ENCODE data around the gene TMEM205.
"Not testable (repeated sequence)": the region's sequence is repeated elsewhere in the genome, so short reads cannot be mapped to it uniquely, and the experiment has no call there.

TMEM205 gene

GRCh38 chr19:11346104-11346940 lies at the start of gene TMEM205, which contains the start of gene CCDC159:
TSS of gene TMEM205 (minus strand) at chr19:11346268. CDS start at chr19:11345619, 649 bp downstream.
TSS of gene CCDC159 (plus strand) at chr19:11346519. CDS start at chr19:11346607, 88 bp downstream.
- DNase-seq (ENCODE audit: low read depth), result peak; percentile 96

GRCh38 chr19:11390933-11391680 lies 45.0 kb upstream of the TMEM205 start:
- DNase-seq (ENCODE audit: low read depth), result no peak

GRCh38 chr19:11390359-11390758 lies 44.3 kb upstream of the TMEM205 start:
- no peak for DNase-seq (ENCODE audit: low read depth)

DNA sequence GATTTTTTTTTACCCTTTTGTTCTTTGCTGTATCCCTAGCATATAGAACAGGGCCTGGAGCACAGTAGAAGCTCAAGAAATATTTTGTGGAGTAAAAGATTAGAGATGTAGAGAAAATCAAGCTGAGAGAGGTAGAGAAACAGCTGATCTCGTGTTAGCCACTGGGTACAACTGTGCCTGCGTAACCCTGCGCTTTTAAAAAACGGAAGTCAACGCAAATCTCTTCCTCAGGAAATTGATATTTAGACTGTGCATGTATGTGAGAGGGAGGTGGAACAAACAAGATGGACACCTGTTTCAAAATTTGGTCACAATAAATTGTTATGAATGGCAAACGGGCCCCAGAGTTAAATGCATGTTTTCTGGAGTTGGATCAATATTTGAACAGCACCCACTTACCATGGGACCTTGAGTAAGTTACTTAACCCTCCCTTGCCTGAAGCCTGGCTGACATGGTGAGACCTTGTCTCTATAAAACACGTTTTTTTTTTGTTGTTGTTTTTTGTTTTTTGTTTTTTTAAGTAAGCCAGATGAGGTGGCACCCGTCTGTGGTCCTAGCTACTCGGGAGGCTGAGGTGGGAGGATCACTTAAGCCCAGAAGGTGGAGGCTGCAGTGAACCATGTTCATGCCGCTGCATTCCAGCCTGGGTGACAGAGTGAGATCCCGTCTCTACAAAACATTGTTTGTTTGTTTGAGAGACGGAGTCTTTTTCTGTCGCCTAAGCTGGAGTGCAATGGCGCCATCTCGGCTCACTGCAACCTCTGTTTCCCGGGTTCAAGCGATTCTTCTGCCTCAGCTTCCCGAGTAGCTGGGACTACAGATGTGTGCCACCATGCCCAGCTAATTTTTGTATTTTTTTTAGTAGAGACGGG lies 41.3 kb upstream of the TMEM205 start:
- DNase-seq (ENCODE audit: low read depth), result no peak

GRCh38 chr19:11384778-11385129 lies 38.7 kb upstream of the TMEM205 start:
- no peak for DNase-seq (ENCODE audit: low read depth)

DNA sequence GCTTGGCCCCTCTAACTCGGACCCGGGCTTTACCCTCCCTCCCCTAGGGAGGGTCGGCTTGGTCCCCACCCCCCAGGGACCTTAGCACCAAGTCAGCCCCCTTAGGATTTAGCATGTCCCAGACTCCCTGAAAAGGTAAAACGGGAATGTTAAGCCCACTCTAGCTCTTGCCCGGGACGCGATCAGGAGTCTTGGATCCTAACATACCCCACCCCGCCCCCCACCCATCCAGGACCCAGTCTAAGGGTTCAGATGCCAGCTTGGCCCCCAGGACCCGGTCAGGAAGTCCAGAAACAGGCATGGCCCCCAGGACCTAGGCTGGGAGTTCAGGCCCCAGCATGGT lies 37.6 kb upstream of the TMEM205 start:
- DNase-seq (ENCODE audit: low read depth), result no peak

DNA sequence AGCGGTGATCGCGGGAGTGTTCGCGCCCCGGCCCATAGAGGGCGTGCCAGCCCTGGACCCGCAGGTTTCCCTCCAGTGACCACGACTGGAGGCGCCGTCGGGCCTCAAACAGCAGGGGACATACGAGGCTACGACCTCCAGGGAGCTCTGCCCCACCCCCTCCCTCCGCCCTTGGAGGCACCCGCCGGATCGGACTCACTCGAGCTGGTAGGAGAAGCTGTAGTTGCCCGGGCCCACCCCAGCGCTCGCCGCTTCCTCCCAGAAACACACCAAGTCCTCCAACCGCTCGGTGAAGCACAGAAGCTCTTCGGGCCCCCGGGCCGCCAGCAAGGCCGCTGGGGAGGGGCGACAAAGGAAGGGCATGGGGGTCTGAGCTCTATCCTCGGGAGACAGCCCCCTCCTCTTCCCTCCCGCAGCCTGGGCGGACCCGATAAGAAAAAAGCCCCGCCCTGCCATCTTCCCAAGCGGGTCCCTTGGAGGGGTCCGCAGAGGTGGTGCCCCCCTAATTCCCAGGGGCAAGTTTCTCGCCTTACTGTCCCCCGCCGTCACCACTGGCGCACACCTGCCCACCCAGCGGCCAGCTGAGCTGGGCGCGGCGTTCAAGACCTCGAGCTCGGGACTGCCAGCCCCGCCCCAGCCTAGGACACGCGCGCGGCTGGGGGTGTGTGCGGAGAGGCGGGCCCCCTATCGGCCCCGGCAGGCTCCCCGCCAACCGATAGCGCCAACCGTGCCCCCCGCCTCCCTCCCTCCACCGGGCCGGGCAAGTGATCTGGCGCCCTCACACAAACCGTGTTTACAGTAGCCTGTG lies 37.0 kb upstream of the TMEM205 start:
- DNase-seq (ENCODE audit: low read depth), result peak; percentile 13

DNA sequence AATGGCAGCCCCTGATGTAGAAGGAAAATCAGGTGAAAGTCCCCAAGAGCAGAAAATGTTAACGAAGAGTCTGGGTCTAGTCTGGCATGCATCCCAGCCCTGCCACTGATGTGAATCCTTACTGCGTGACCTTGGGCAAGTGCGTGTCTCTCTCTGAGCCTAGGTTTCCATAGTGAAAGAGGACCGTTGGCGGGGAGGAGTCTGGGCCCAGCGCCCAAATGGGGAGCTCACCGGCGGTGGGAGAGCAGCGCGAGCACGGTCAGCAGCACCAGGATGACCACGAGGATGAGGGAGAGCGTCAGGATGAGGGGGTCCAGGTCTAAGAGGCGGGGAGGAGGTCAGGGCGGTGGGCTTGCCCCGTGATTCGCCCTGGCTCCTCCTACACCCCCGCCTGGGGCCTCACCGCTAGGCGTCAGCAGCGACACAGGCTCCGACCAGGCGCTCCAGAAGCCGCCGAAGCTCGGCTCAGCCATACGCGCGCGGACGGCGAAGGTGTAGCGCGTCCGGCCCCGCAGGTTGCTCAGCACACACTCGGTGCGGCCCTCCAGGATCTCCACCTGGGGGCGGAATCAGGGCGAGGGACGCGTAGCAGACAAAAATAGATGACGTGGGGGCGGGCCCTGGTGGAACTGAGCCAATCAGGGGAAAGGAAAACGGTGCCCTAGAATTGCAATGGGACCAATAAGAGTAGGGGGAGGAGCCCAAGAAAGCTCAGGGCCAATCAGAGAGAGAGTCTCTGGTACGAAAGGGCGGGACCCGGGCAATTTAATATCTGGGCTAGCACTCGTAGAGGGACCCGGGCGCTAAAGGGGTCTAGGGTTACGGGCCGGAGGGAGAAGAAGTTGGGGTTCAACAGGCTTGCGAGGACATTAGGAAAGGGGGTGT lies 34.8 kb upstream of the TMEM205 start:
- DNase-seq (ENCODE audit: low read depth), result peak; percentile 95

- no peak for DNase-seq (ENCODE audit: low read depth)
These were observed 33.8 kb upstream of the TMEM205 start for GRCh38 chr19:11379857-11380350.

- not testable (repeated sequence) for DNase-seq (ENCODE audit: low read depth)
These were observed 33.3 kb upstream of the TMEM205 start for GRCh38 chr19:11379269-11379845.

GRCh38 chr19:11378319-11379189 lies 32.5 kb upstream of the TMEM205 start:
- no peak for DNase-seq (ENCODE audit: low read depth)

- no peak for DNase-seq (ENCODE audit: low read depth)
These were observed 31.7 kb upstream of the TMEM205 start for GRCh38 chr19:11377756-11378155.

DNA sequence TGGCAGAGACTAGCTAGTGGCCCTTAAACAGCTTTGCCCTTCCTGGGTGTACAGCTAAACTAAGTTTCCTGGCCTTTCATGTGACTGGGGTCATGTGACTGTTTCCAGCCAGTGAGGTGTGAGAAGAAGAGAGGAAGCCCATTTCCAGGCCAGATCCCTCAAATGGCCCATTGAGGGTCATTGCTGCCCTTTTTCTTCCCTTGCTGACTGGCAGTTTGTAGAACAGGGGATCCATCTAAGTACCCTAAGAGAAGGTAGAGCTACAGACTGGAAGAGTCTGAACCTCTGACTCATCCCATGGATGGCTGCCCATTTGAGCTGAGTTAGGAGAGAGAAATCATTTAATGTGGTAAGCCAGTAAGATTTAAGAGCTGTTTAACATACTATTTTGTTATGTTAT lies 31.2 kb upstream of the TMEM205 start:
- DNase-seq (ENCODE audit: low read depth), result no peak

DNA sequence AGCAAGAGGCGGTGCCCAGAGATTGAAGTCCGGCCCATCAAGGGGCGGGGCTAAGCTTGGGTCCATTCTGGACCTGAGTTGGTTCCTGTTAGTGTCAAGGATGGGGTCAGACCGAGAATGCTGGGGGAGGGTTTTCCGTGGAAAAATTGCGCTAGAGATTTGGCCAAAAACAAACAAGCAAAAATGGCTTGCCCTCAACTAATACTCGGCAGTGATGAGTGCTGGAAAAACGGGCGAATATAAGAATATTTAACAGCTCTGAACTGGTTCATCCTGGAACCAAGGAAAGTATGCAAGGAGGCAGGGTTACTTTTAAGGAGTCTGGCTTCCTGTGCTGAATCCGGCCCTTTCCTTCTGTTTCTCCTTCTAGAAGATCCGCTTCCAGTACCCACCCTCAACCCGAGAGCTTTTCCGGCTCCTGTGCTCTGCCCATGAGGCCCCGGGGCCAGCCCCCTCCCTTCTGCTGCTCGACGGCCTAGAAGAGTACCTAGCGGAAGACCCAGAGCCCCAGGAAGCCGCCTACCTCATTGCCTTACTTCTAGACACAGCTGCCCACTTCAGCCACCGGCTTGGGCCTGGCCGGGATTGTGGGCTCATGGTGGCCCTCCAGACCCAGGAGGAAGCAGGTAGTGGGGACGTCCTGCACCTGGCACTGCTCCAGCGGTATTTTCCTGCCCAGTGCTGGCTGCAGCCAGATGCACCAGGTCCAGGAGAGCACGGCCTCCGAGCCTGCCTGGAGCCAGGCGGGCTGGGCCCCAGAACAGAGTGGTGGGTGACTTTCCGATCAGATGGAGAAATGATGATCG lies 29.3 kb upstream of the TMEM205 start:
- peak; percentile 65 for DNase-seq (ENCODE audit: low read depth)

GRCh38 chr19:11374433-11375142 lies 28.5 kb upstream of the TMEM205 start, which contains the start of gene SWSAP1:
TSS of gene SWSAP1 (plus strand) at chr19:11374666. CDS start at chr19:11374681, 15 bp downstream.
- peak; percentile 94 for DNase-seq (ENCODE audit: low read depth)

DNA sequence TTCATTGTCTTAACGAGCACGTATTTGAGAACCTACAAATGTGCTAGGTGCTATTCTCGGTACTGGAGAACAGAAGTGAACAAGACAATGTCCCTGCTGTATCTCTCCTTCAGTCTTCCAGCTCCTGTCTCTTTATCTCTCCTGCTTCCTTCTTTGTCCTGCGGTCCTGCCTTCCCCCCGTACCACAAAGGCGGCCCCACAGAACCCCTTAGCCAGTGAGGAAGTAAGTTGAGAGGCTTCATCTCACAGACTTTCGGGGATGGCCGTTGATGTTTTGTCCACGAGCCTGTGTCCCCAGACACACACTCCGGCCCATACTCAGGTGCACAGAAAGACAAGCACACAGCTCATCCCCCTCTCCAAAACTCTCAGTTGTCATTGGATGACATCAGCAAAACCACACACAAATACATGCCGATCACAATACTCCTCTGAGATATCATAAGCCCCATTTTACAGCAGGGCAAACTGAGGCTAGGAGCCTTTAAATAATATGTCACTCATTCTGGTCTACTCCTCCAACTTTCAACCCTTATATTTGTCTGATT lies 27.9 kb upstream of the TMEM205 start:
- no peak for DNase-seq (ENCODE audit: low read depth)
